ENCODE data around the gene DSCAML1. TPM values are rescaled to one million over a fixed set of nuclear protein-coding genes. Genes with fewer than 3 reads are reported as not detected.
"Not testable (repeated sequence)": the region's sequence is repeated elsewhere in the genome, so short reads cannot be mapped to it uniquely, and the experiment has no call there.

The DSCAML1 gene
- polyA plus RNA-seq, 3 donors: 0.13 to 0.46 (median 0.34) TPM

DNA sequence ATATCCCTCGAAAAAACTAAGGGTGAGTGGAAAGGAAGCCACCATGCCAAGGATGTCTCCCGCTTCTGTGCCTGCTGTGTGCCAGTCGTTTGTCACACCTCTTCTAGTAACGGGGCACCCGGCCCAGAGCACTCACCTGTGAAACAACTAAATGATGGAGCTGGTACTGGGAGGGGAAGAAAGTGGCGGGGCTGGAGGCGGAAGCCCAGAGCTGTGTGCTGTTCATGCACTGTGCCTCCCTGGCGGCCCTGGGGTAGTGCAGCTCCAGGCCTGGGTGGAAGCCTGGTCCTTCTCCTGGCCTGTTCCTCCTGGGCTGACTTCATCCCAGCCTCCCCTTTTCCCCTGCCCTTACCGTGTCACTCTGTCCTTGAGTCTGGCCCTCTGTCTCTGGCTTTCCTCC lies 339.2 kb downstream of the DSCAML1 start:
- 52 to 84% (median 83%) methylated on average over 8 to 9 of the region's 9 CpGs for WGBS, 3 donors
- no peak overlapping the region for H3K27ac ChIP-seq (ENCODE audit: low read depth, low read length)

DNA sequence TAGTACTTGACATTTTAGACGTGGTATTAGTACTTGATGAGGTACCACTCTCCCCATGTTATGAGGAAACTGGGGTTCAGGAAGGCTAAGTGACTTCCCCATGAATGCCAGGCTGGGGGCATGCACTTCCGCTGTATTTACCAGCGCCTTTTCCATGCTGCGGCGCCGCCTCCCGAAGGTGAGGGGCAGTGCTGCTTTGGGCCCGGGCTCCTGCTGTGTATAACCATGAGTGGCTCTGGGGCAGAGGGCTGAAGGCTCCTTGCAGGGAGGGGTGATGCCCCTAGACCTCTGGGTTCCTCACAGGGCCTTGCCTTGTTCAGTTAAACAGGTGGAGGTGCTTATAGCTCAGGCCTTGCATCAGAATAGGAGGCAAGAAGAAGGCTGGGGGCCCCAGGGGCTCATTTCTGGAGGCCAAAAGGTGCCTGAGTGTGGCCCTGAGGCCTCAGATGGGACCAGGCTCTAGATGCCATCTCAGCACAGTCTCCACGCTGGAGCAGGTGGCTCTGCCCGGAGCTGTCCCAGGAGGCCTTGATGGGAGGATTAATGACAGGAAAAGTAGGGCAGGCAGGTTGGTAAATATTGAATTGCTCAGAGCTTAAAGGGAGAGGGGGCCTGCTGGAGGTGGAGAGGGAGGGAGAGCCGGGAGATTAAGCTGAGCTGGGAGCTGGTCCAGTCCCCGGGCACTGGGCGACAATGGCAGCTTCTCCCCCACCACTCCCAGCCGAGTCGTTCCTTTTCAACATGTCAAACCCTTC lies 339.8 kb downstream of the DSCAML1 start:
- H3K27ac ChIP-seq (ENCODE audit: low read depth, low read length): no peak overlapping the region
- WGBS, 3 donors: 57 to 84% (median 83%) methylated on average over 15 of the region's 15 CpGs

DNA sequence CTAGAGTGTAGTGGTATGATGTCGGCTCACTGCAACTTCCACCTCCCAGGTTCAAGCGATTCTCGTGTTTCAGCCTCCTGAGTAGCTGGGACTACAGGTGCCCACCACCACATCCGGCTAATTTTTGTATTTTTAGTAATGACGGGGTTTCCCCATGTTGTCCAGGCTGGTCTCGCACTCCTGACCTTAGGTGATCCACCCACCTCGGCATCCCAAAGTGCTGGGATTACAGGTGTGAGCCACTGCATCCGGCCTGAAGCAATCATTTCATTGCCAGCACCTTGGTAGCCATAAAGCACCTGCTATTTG lies 340.3 kb downstream of the DSCAML1 start:
- H3K27ac ChIP-seq (ENCODE audit: low read depth, low read length): not testable (repeated sequence)
- 92 to 95% (median 94%) methylated on average over 8 of the region's 8 CpGs for WGBS, 3 donors

DNA sequence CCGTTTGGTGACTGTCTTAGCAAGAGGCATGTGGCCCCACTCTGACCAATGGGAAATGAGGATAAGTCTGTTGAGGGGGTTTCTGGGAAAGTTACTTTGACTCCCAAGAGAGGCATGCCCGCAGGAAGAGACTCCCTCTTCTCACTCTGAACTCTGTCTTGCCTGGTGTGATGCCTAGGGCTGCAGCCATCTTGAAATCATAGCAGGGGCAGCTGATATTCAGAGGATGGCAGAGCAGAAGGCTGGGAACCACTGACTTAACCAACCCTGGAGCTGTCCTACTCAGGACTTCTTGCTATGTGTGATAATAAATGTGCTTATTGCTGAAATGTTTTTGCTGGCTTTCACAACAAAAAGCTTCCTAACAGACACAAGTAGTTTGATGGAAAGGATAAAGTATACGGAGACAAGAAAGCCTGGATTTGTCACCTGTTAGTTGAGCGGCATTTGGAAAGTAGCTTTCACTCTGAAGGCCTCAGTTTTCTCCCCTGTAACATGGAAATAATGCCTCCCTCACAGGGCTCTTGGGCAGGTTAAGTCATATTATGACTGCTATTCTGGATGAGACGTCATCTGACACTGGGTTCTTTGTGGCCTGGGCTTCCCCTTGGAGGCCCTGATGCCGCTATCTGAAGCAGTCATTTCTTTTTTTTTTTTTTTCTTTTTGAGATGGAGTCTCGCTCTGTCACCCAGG lies 340.8 kb downstream of the DSCAML1 start:
- WGBS, 3 donors: 85 to 96% (median 92%) methylated on average over 7 of the region's 7 CpGs
- H3K27ac ChIP-seq (ENCODE audit: low read depth, low read length): no peak overlapping the region

DNA sequence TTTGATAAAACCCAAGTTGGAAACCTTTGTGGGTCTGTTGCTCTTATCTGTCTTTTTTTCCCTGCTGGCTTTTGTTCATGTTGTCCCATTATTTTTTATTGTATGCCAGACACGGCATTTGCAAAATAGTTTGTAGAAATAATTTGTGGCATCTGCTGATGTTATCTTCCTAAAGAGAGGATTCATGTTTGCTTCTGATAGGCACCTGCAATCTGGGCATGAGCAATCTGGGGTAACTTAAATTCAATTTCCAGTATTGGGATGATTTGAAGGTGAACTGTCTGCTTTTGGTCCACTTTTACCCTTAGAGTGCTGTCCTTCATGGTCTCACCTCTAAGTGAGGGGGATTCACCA lies 342.5 kb downstream of the DSCAML1 start:
- no peak overlapping the region for H3K27ac ChIP-seq (ENCODE audit: low read depth, low read length)

DNA sequence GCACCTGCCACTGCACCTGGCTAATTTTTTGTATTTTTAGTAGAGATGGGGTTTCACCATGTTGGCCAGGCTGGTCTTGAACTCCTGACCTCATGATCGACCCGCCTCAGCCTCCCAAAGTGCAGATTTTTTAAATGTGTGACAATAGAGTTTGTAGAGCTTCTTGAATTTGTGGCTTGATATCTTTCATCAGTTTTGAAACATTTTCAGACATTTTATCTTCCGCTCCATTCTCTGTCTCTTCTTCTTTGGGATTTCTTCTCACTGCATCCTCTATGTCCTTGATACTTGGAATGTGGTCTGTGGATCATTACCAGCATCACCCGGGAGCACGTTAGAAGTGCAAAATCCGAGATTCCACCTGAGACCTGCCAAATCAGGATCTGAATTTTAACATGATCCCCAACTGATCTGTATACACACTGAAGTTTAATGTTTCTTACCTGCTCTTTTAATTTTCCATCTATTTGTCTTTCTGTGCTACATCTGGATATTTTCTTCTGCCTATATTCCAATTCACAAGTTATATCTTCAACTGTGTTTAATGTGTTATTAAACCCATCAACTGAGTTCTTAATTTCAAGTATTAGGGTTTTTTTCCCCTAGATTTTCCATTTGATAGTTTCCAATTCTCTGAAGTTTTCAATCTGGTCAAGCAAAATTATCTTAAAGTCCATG lies 343.0 kb downstream of the DSCAML1 start:
- WGBS, 3 donors: 92 to 96% (median 95%) methylated on average over 6 of the region's 6 CpGs
- H3K27ac ChIP-seq (ENCODE audit: low read depth, low read length): no peak overlapping the region

More for the DNA sequence above, 342.5 kb downstream of the DSCAML1 start:
- 85 to 95% (median 94%) methylated on average over 1 of the region's 1 CpG for WGBS, 3 donors

DNA sequence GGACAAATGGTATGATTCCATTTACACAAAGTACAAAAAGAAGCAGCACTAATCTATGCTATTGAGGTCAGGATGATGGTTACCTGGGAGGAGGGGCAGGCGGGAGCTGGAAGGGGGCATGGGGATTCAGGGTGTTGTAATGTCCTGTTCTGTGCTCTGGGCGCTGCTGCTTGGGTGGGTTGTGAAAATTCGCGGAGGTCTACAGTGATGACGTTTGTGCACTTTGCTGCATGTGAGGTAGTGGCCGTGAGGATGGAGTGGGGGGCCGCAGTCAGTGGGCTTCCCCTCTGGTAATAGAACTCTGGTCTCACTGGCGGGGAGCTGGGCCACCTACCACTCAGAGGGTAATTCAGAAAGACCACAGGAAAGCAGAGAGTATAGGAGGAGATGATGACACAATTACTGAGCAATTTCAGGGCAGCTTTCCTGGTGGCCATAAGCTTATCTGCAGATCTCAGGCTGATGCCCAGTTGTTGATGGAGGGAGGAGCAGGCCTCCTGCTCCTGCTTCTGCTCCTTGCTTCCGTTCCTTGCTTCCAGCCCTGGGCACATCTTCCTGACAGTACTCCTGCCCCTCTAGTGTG lies 347.8 kb downstream of the DSCAML1 start:
- WGBS, 3 donors: 73 to 84% (median 82%) methylated on average over 9 of the region's 9 CpGs
- H3K27ac ChIP-seq (ENCODE audit: low read depth, low read length): no peak overlapping the region

DNA sequence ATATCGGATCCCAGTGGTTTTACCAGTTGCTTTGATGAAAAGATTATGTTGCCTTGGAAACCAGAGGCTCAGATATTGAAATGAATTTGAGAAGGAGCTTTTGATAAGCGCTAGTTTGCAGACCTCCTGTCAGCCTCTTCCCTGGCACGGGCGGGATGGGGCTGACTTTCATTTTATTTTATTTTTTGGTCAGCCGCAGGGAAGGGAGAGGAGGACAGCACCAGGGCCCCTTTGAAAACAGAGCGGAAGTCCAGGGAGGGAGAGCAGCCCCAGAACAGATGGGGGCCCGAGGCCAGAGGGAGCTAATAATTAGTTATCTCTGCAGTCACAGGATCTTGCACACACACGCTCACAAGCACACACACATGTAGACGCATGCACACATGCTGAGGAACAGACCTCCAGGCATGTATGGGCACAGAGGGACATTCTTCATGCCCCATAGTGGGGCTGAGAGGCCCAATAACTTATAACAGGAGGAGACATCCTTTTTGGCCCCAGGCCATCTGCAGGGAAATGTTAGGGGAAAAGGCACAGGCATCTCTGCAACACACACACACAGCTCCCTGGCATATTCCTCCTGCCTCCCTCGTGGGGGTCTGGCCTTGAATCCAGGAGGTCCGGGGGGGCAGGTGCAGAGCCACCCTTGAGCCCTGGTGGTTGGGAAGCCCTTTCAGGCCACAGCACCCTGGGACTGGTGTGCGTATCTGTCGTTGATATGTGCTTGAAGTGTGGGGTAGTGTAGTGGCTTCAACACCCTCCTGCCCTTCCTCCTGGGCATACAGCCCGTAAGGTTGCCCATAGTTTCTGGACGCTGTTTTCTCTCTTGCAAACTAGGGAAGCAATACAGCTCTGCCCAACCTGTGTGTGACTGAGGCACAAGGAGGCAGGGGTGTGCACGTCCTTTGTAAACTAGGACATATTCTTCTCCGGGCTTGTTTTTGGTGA lies 352.0 kb downstream of the DSCAML1 start:
- no peak overlapping the region for H3K27ac ChIP-seq (ENCODE audit: low read depth, low read length)
- WGBS, 3 donors: 58 to 72% (median 72%) methylated on average over 17 of the region's 17 CpGs

DNA sequence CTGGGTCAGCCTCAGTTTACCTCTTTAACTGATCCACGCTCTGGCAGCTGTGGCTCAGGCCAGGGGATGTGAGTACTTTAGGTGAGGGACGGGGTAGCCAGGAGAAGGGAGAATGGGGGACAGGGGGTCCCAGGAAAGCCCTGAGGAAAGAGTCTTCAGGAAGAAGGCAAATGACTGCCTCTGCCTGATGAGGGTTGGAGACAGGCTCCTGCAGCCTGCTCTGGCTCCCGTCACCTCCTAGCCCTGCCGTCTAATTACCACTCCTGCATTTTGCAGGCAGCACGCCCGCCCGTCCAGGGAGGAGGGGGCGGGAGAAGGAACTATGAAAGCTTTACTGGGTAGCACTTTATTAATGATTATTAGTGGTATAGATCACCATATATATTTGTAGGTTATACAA lies 352.8 kb downstream of the DSCAML1 start:
- H3K27ac ChIP-seq (ENCODE audit: low read depth, low read length): no peak overlapping the region
- 47 to 63% (median 62%) methylated on average over 8 of the region's 8 CpGs for WGBS, 3 donors

DNA sequence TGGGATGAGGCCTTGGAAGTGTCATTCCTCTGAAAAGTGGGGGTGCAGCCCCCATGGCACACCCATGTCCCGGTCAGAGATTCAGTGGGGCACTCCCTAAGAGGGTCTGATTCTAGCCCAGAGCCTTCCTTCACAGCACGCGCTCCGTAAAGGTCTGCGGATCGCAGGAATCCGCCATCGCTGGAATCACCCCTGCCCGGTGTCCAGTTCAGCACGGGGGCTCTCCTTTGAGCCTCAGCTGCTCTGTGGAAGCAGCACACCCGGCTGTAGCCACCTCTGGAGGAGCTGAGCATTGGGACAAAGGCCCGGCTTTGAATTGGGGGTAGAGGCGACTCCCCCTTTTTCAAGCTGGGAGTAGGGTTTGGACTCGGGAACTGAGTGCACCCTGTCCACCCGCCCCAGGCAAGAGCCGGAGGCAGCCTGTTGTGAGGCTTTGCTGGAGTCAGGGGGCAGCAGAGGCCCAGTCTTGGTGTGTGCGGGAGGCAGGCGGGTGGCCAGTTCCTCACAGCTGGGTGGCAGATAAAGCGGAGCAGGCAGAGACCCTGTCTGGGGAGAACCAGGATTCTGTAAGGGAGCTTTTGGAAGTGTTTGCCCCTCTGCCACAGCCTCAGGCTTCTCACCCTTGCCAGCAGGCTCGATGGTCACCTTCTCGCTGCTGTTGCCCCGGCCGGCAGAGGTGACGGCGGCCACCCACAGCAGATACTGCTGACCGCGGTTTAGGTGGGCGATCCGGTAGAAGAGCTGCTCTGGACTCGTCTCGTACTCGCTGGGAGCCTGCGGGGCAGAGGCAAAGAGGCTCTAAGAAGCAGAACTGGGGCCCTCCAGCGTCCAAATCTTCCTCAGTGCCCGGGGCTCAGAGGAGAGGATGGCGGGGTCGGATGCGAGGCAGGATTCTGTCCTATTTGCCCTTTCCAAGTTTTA lies 353.5 kb downstream of the DSCAML1 start:
- 33 to 51% (median 47%) methylated on average over 37 to 38 of the region's 38 CpGs for WGBS, 3 donors
- no peak overlapping the region for H3K27ac ChIP-seq (ENCODE audit: low read depth, low read length)

DNA sequence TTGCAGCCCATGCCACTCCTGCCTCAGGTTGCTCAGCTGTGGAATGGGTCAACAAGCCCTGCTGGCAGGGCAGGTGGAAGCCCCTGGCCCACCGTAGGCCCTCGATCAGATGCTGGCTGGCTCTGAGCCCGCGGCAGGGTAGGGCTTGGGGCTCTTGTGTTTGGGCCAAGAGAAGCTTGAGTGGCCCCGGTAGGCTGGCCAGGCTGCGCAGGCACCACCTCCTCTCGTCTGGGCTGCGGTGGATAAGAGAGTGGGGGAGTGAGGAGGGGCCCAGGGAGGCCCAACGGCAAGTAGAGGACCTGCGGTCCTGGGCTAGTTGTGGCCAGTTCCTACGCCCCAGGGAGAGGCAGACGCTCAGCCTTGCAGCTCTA lies 354.2 kb downstream of the DSCAML1 start:
- 81 to 94% (median 86%) methylated on average over 11 to 12 of the region's 12 CpGs for WGBS, 3 donors
- no peak overlapping the region for H3K27ac ChIP-seq (ENCODE audit: low read depth, low read length)

DNA sequence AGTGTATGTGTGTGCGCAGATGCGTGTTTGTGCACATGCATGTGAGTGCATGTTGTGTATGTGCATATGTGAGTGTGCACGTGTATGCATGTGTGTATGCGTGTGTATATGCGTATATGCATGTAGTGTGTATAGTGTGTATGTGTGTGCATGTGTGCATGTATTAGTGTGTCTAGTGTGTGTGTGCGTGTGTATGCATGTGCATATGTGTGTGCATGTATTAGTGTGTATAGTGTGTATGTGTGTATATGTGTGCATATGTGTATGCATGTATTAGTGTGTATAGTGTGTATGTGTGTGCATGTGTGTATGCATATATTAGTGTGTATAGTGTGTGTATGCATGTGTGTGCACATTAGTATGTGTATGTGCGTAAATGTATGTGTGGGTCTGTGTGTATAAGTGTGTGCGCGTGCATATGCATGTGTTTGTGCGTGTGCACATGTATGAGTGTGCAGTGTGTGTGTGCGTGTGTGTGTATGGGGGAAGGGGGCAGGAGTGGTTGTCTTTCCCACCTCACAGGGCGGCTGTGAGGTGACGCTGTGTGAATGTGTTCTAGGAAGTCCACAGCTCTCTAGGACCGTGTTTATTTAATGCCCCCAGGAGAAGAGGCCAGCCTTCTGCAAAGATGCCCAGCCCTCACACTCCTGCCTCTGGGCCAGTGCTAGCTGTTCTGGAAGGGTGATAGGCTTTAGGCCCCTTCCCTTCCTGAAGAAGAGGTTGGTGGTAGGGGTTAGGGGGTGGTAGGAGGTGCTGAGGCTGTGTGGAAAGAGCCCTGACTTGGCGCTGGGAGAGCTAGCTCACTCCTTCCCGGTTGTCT lies 354.8 kb downstream of the DSCAML1 start:
- H3K27ac ChIP-seq (ENCODE audit: low read depth, low read length): no peak overlapping the region
- WGBS, 3 donors: 85 to 95% (median 95%) methylated on average over 16 of the region's 16 CpGs

DNA sequence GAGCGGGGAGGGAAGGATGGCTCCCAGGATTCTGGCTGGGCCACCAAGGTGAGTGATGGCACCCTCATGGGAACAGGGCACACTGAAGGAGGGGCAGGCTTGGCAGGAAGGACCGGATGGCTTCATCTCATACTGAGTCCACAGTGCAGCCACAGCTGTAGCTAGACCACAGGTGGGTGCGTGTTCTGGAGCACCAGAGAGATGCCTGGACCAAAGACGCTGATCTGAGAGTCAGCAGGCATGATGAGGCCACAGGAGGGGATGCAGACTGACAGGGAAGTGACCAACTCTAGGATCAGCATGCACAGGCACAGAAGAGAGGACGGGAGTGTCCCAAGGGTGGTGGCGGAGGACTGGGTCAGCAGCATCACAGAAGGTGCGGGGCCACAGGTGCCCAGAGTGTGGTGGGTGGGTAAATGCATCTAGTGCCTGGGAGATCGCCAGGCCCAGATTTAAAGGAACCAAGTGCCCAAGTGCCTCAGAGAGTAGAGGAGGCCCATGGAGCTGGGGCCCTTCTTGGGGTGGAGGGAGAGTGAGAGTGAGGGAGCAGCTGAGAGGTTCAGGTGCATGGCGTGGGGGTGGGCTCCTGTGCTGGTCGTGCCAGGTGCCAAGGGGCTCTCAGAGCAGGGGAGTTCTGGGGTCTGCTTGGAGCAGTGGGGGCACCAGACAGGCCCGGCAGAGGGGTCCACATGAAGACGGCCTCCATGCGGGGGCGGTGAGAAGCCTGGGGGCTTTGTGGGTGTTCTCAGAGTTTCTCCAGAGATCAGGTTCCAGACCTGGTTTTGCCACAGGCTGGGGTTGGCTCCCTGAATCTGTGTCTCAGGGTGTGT lies 355.7 kb downstream of the DSCAML1 start:
- WGBS, 3 donors: 84 to 91% (median 86%) methylated on average over 13 to 14 of the region's 14 CpGs
- H3K27ac ChIP-seq (ENCODE audit: low read depth, low read length): no peak overlapping the region

DNA sequence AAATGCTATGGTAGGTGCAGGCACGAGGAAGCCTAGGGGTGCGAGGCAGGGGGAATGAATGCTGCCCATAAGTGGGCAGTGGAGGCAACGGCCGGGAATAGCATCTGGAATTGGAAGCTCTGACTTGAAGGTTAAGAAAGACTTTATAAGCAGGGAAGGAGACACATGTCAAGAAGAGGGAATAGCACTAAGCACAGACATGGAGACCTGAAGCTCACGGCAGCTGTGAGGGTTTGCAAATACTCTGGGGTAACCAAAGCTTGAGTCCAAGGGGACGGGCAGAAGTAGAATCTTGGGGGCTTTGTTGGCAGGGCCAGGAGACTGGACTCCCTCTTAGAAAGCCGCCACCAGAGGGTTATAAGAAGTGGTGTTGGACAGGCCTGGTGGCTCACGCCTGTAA lies 356.8 kb downstream of the DSCAML1 start:
- no peak overlapping the region for H3K27ac ChIP-seq (ENCODE audit: low read depth, low read length)
- 87 to 92% (median 91%) methylated on average over 8 of the region's 8 CpGs for WGBS, 3 donors

DNA sequence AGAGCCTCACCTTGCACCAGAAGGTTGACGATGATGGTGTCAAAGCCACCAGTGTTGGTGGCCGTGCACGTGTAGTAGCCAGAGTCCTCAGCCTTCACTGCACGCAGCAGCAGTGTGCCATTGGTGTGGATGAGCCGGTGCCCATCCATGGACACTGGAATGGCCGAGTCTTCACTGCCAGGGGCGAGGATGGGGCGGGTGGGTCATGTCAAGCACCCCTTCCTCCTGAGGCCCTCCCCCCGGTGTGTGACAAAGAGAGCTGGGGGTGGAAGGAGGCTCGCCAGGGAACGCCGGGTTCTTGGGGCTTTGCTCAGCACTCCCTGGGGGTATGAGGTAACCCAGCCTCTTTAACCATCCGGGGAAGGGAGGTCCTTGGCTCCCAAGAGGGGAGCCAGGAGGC lies 357.8 kb downstream of the DSCAML1 start:
- 78 to 90% (median 84%) methylated on average over 13 of the region's 13 CpGs for WGBS, 3 donors
- H3K27ac ChIP-seq (ENCODE audit: low read depth, low read length): no peak overlapping the region

Measured in adipose tissue (tissue), 3 donors.